ENCODE measurements around the gene PSMG4.

PSMG4 gene

GRCh38 chr6:3281631-3282475 lies 23.1 kb downstream of the PSMG4 start:
- Histone ChIP-seq H3K4me1 (ENCODE audit: insufficient read depth, low read length) (peaks cover 19% of the 10 kb centered on the region), H3K36me3 (ENCODE audit: insufficient read depth, low read length) (no peaks in the 10 kb centered on the region; the same call in 1 of the 2 replicates), H3K9me3 (ENCODE audit: control insufficient read depth, insufficient read depth, low read length) (no peaks in the 10 kb centered on the region), H3K9ac (ENCODE audit: low read depth, low read length) (no peak overlapping the region)

GRCh38 chr6:3282476-3283236 lies 23.9 kb downstream of the PSMG4 start:
- Histone ChIP-seq H3K36me3 (ENCODE audit: insufficient read depth, low read length) (no peaks in the 10 kb centered on the region; the same call in 1 of the 2 replicates), H3K4me1 (ENCODE audit: insufficient read depth, low read length) (peaks cover 19% of the 10 kb centered on the region), H3K9me3 (ENCODE audit: control insufficient read depth, insufficient read depth, low read length) (no peaks in the 10 kb centered on the region), H3K9ac (ENCODE audit: low read depth, low read length) (no peak overlapping the region)

GRCh38 chr6:3283241-3283640 lies 24.5 kb downstream of the PSMG4 start:
- H3K9me3 ChIP-seq (ENCODE audit: control insufficient read depth, insufficient read depth, low read length) = no peaks in the 10 kb centered on the region
- peaks cover 19% of the 10 kb centered on the region for H3K4me1 ChIP-seq (ENCODE audit: insufficient read depth, low read length)
- H3K36me3 ChIP-seq (ENCODE audit: insufficient read depth, low read length) = no peaks in the 10 kb centered on the region; the same call in 1 of the 2 replicates
- H3K9ac ChIP-seq (ENCODE audit: low read depth, low read length) = no peak overlapping the region

- Histone ChIP-seq H3K4me1 (ENCODE audit: insufficient read depth, low read length) (peaks cover 19% of the 10 kb centered on the region), H3K9me3 (ENCODE audit: control insufficient read depth, insufficient read depth, low read length) (no peaks in the 10 kb centered on the region), H3K36me3 (ENCODE audit: insufficient read depth, low read length) (no peaks in the 10 kb centered on the region; the same call in 1 of the 2 replicates), H3K9ac (ENCODE audit: low read depth, low read length) (no peak overlapping the region)
Observed at GRCh38 chr6:3283641-3284435, 25.1 kb downstream of the PSMG4 start.

GRCh38 chr6:3284436-3284876 lies 25.7 kb downstream of the PSMG4 start:
- H3K36me3 ChIP-seq (ENCODE audit: insufficient read depth, low read length) = no peaks in the 10 kb centered on the region; the same call in 1 of the 2 replicates
- H3K9me3 ChIP-seq (ENCODE audit: control insufficient read depth, insufficient read depth, low read length) = no peaks in the 10 kb centered on the region
- no peak overlapping the region for H3K9ac ChIP-seq (ENCODE audit: low read depth, low read length)
- H3K4me1 ChIP-seq (ENCODE audit: insufficient read depth, low read length) = peaks cover 19% of the 10 kb centered on the region

GRCh38 chr6:3285049-3285639 lies 26.4 kb downstream of the PSMG4 start:
- H3K36me3 ChIP-seq (ENCODE audit: insufficient read depth, low read length) = no peaks in the 10 kb centered on the region; the same call in 1 of the 2 replicates
- H3K9me3 ChIP-seq (ENCODE audit: control insufficient read depth, insufficient read depth, low read length) = no peaks in the 10 kb centered on the region
- peaks cover 19% of the 10 kb centered on the region for H3K4me1 ChIP-seq (ENCODE audit: insufficient read depth, low read length)
- H3K9ac ChIP-seq (ENCODE audit: low read depth, low read length) = no peak overlapping the region

GRCh38 chr6:3285732-3286131 lies 27.0 kb downstream of the PSMG4 start:
- peaks cover 19% of the 10 kb centered on the region for H3K4me1 ChIP-seq (ENCODE audit: insufficient read depth, low read length)
- no peaks in the 10 kb centered on the region; the same call in 1 of the 2 replicates for H3K36me3 ChIP-seq (ENCODE audit: insufficient read depth, low read length)
- H3K9me3 ChIP-seq (ENCODE audit: control insufficient read depth, insufficient read depth, low read length) = no peaks in the 10 kb centered on the region
- H3K9ac ChIP-seq (ENCODE audit: low read depth, low read length) = no peak overlapping the region

GRCh38 chr6:3286641-3287171 lies 28.0 kb downstream of the PSMG4 start:
- Histone ChIP-seq H3K9me3 (ENCODE audit: control insufficient read depth, insufficient read depth, low read length) (no peaks in the 10 kb centered on the region), H3K4me1 (ENCODE audit: insufficient read depth, low read length) (peaks cover 11% of the 10 kb centered on the region), H3K9ac (ENCODE audit: low read depth, low read length) (no peak overlapping the region), H3K36me3 (ENCODE audit: insufficient read depth, low read length) (no peaks in the 10 kb centered on the region; the same call in 1 of the 2 replicates)

DNA sequence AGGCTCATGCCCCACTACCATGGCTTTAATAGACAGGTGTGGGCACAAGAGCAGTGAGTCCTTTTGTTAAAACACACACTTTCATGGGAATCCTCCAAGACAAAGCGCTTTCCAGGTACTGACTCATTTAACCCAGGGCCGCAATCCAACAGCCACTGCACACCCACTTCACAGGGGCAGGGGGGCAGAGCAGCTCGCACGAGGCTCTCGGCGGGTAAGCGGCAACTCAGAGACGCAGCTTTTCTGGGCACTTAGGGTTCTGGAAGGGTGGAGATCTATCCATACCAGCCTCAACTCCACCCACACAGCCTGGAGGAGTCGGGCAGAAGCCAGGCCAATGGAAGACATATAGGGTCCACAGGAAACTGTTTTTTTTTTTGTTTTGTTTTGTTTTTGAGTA lies 28.6 kb downstream of the PSMG4 start:
- no peaks in the 10 kb centered on the region; the same call in 1 of the 2 replicates for H3K36me3 ChIP-seq (ENCODE audit: insufficient read depth, low read length)
- peaks cover 5% of the 10 kb centered on the region for H3K4me1 ChIP-seq (ENCODE audit: insufficient read depth, low read length)
- H3K9ac ChIP-seq (ENCODE audit: low read depth, low read length) = no peak overlapping the region
- H3K9me3 ChIP-seq (ENCODE audit: control insufficient read depth, insufficient read depth, low read length) = no peaks in the 10 kb centered on the region

GRCh38 chr6:3287976-3288707 lies 29.4 kb downstream of the PSMG4 start:
- Histone ChIP-seq H3K9ac (ENCODE audit: low read depth, low read length) (no peak overlapping the region), H3K4me1 (ENCODE audit: insufficient read depth, low read length) (no peaks in the 10 kb centered on the region), H3K9me3 (ENCODE audit: control insufficient read depth, insufficient read depth, low read length) (no peaks in the 10 kb centered on the region), H3K36me3 (ENCODE audit: insufficient read depth, low read length) (no peaks in the 10 kb centered on the region; the same call in 1 of the 2 replicates)

DNA sequence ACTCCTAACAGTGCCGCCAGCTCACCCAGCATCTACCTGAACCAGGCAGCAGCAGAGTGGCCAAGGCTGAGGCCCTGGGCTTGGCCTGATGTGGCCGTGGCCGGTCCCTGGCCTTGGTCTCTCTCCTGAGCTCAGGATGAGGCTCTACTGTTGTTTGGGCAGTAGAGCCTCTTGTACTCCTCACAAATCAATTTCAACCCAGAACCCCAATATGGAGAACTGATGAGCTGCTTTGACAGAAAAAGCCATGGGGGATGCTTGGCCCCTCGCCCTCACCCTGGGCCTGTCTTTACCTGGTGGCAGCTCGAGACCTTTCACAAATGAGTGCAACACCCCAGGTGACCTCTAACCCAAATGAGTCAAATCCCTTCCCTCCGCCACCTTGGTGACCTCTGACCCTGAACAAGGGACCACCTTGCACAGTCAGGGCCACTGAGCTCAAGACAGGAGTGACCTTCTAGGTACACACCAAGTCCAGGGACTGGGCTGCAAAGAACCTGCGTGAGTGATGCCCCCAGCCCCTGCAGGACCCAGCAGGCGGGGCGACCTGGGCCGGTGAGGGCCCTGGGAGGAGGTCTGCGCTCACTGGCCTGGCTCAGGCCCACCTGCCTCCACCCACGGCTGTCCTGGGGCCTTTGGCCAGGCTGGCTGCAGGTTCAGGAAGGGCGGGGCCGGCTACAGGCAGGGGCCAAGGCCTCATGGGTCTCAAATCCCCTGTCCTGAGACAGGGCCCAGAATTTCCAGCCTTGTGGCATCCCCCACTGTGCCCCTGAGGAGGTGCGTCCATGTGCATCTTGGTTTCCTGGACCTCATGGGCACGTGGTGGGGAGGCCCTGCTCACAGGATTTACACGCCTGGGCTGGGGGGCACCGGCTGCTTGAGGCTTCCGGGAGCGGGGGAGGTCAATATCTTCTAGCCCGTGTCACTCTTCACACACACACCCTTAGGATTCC lies 30.2 kb downstream of the PSMG4 start:
- no peaks in the 10 kb centered on the region for H3K9me3 ChIP-seq (ENCODE audit: control insufficient read depth, insufficient read depth, low read length)
- H3K9ac ChIP-seq (ENCODE audit: low read depth, low read length) = no peak overlapping the region
- no peaks in the 10 kb centered on the region for H3K4me1 ChIP-seq (ENCODE audit: insufficient read depth, low read length)
- H3K36me3 ChIP-seq (ENCODE audit: insufficient read depth, low read length) = no peaks in the 10 kb centered on the region; the same call in 1 of the 2 replicates

- Histone ChIP-seq H3K9me3 (ENCODE audit: control insufficient read depth, insufficient read depth, low read length) (no peaks in the 10 kb centered on the region), H3K36me3 (ENCODE audit: insufficient read depth, low read length) (no peaks in the 10 kb centered on the region; the same call in 1 of the 2 replicates), H3K4me1 (ENCODE audit: insufficient read depth, low read length) (no peaks in the 10 kb centered on the region), H3K9ac (ENCODE audit: low read depth, low read length) (no peak overlapping the region)
Observed at GRCh38 chr6:3289664-3290055, 30.9 kb downstream of the PSMG4 start.
